GM18517 (cell line): ENCODE measurements around the gene DNAJC19.

Experiments
- ATAC-seq: cut with Tn5 transposase; IDR thresholded peaks from one replicate; pipeline ENCODE4 v1.9.1; 2021; ENCODE audit warnings: mild to moderate bottlenecking, moderate library complexity; ENCODE audit not compliant: unreplicated experiment

The DNAJC19 gene

DNA sequence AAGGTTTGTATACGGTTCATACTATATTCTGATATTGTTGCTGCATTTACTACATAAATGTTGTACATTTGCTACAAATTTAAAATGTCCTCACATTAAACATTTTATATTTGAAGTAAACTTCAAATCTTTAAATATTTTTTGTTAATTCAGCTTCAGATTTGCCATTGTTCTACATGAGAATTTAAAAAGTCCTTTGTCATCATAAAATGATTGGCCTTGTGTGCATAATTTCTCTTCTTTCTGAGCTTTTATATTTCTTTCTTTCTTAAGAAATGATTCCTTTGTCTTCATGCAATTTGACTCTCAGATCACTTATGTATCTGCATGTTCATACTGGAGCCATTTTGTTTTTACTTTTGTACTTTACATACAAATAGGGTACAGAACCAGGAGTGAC lies 28.0 kb downstream of the DNAJC19 start:
- no peak for ATAC-seq

DNA sequence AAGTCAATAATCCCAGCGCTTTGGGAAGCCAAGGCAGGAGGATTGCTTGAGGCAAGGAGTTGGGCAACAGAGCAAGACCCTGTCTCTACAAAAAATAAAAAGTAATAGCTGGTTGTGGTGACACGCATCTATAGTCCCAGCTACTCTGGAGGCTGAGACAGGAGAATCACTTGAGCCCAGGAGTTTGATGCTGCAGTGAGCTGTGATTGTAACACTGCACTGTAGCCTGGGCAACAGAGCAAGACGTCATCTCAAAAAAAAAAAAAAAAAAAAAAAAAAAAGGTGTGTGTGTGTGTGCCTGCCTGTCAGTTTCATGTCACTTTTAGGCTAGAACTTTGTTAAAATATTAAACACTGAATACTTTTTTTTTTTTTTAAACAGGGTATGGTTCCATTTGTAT lies 28.4 kb downstream of the DNAJC19 start:
- ATAC-seq: no peak

DNA sequence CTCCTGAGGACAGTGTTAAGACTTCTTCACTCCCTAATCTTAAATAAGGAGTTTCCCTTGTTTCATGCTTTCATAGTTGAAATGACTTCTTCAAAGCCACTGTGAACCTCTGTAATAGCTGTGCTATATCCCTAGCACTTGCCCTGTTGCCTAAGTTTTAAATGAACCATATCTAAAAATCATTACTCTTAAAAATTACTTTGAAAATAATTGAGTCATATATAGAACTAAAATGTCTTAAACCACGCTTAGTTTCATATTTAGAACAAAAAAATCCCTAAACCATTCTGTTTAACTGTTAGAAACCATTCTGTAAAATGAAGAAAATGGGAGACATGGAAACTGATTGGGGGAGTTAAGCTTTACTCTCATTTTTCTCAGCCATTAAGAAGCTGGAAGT lies 29.8 kb downstream of the DNAJC19 start:
- no peak for ATAC-seq

DNA sequence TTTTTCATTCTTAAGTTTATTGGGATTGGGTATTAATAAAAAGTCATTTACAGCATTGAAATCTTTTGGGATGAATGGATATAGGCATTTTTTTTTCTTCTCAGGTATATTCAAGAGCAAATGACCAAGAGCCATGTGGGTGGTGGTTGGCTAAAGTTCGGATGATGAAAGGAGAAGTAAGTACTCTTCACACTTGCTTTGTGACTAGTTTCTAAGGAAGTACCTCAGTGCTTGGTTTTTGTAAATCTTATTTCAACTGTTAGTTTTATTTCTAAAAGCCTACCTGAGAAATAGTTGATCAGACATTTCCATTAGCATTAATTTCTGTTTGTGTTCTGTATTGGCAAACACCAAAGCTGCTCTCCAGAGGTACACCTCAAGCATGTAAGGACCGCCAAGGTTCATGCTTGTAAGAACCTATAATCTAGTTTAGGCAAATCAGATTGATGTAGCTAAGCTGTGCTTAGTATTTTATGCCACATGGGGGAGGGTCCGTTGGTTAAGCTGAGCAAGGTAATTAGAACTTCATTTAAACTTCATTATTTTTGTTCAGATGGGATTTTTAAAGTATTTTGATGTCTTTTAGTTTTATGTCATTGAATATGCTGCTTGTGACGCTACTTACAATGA lies 41.7 kb downstream of the DNAJC19 start:
- ATAC-seq: peak; percentile 79

DNA sequence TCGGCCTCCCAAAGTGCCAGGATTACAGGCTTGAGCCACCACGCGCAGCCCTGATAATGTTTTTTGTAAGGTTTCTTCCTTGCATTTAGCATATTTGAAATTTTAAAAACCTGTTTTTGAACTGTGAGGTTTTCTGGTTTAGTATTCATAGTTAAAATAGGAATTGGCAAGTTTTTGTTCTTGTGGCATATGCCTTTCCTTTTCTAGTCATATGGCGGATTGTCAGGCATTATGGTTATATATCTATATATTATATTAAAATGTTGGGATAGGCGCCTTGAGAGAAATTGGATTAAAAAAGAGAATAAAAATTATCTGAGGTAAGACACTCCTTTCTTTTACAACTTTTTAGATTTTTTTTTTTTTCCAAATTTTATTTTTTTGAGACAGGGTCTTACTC lies 48.7 kb downstream of the DNAJC19 start:
- no peak for ATAC-seq

DNA sequence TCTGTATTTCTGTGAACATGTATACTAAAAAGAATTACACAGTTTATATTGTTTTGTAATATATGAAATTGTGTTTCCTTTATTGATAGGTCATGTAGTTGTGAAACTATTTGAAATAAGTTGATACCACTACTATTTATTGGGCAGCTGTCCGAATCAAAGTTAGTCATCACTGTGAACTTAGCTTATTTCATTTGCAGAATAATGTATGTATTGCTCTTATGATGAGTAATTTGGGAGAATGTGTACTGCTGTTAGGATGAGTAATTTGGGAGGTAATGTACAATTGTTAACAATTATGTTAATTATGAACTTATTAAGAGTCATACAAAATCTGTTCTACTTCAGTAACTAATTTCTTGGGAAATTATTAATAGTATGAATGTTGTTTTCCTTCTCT lies 54.9 kb downstream of the DNAJC19 start:
- ATAC-seq: no peak
